ENCODE measurements around the gene ANKRD27.
"Not testable (repeated sequence)": the region's sequence is repeated elsewhere in the genome, so short reads cannot be mapped to it uniquely, and the experiment has no call there.

Gene ANKRD27

GRCh38 chr19:32674931-32675719, at the start of gene ANKRD27:
Gene ANKRD27 (minus strand): TSS chr19:32675180. CDS start chr19:32659015, 16,165 bp downstream.
- Histone ChIP-seq H3K27ac (peak within 1 kb of the TSS; percentile 57 to 85 (median 77); a peak in 21 of 22 replicates), H4K20me1 (peaks cover 43 to 62% (median 46%) of the 10 kb centered on the region in 11 experiments), H3K9ac (peak within 1 kb of the TSS; percentile 77 to 87 (median 85)), H3K36me3 (peaks cover 0 to 6% (median 0%) of the 10 kb centered on the region in 11 experiments; a peak in 5 of 22 replicates), H3K4me2 (peak within 1 kb of the TSS; percentile 95 to 100 (median 98)), H3K4me1 (peaks cover 36 to 56% (median 48%) of the 10 kb centered on the region in 10 experiments), H3K4me3 (peak within 1 kb of the TSS; percentile 87 to 98 (median 92)), H3K27me3 (peaks cover 21 to 29% (median 23%) of the 10 kb centered on the region in 11 experiments), H3K9me3 (replicated peaks in 1 of 11) (no peaks in the 10 kb centered on the region)
- TF ChIP-seq Cebpa-rat (IDR thresholded peaks at IDR 0.05): no peak

GRCh38 chr19:32720936-32721250, 45.9 kb upstream of the ANKRD27 start:
- peaks cover 5 to 19% (median 11%) of the 10 kb centered on the region in 11 experiments; a peak in 20 of 22 replicates for H3K9me3 ChIP-seq (replicated peaks in 1 of 11)
- H3K27ac ChIP-seq: no peak overlapping the region
- no peak overlapping the region for H3K4me2 ChIP-seq
- peaks cover 0 to 9% (median 0%) of the 10 kb centered on the region in 11 experiments; a peak in 1 of 22 replicates for H4K20me1 ChIP-seq
- H3K27me3 ChIP-seq: no peaks in the 10 kb centered on the region
- H3K36me3 ChIP-seq: peaks cover 10 to 27% (median 17%) of the 10 kb centered on the region in 11 experiments; a peak in 20 of 22 replicates
- no peak overlapping the region for H3K9ac ChIP-seq
- no peak for TF ChIP-seq Cebpa-rat (IDR thresholded peaks at IDR 0.05)
- no peaks in the 10 kb centered on the region for H3K4me1 ChIP-seq
- no peak overlapping the region for H3K4me3 ChIP-seq

- peaks cover 15 to 32% (median 21%) of the 10 kb centered on the region in 11 experiments for H3K36me3 ChIP-seq
- H3K4me2 ChIP-seq: no peak overlapping the region
- H4K20me1 ChIP-seq: peaks cover 0 to 9% (median 0%) of the 10 kb centered on the region in 11 experiments; a peak in 1 of 22 replicates
- H3K4me3 ChIP-seq: no peak overlapping the region
- no peak overlapping the region for H3K9ac ChIP-seq
- H3K27ac ChIP-seq: no peak overlapping the region
- H3K4me1 ChIP-seq: no peaks in the 10 kb centered on the region
- no peaks in the 10 kb centered on the region for H3K27me3 ChIP-seq
- TF ChIP-seq Cebpa-rat (IDR thresholded peaks at IDR 0.05): no peak
- peaks cover 5 to 15% (median 9%) of the 10 kb centered on the region in 11 experiments; a peak in 20 of 22 replicates for H3K9me3 ChIP-seq (replicated peaks in 1 of 11)
Measured at GRCh38 chr19:32720216-32720935, 45.4 kb upstream of the ANKRD27 start.

GRCh38 chr19:32719611-32720059, 44.7 kb upstream of the ANKRD27 start, which contains the start of gene TDRD12:
Gene TDRD12 (plus strand): TSS chr19:32719767. CDS start chr19:32720073, 306 bp downstream.
- no peaks in the 10 kb centered on the region for H3K4me1 ChIP-seq
- no peak within 1 kb of the TSS for H3K9ac ChIP-seq
- peaks cover 22 to 40% (median 28%) of the 10 kb centered on the region in 11 experiments for H3K36me3 ChIP-seq
- no peak for TF ChIP-seq Cebpa-rat (IDR thresholded peaks at IDR 0.05)
- no peak within 1 kb of the TSS for H3K27ac ChIP-seq
- no peaks in the 10 kb centered on the region for H3K27me3 ChIP-seq
- H3K4me2 ChIP-seq: no peak within 1 kb of the TSS
- H4K20me1 ChIP-seq: peaks cover 0 to 9% (median 0%) of the 10 kb centered on the region in 11 experiments; a peak in 1 of 22 replicates
- no peak within 1 kb of the TSS for H3K4me3 ChIP-seq
- H3K9me3 ChIP-seq (replicated peaks in 1 of 11): peaks cover 5 to 15% (median 9%) of the 10 kb centered on the region in 11 experiments; a peak in 20 of 22 replicates

GRCh38 chr19:32718286-32718685, 43.3 kb upstream of the ANKRD27 start:
- H3K9me3 ChIP-seq (replicated peaks in 1 of 11): peaks cover 5 to 15% (median 9%) of the 10 kb centered on the region in 11 experiments; a peak in 20 of 22 replicates
- peaks cover 36 to 53% (median 41%) of the 10 kb centered on the region in 11 experiments for H3K36me3 ChIP-seq
- H3K9ac ChIP-seq: no peak overlapping the region
- H3K4me1 ChIP-seq: no peaks in the 10 kb centered on the region
- no peak overlapping the region for H3K4me2 ChIP-seq
- peaks cover 0 to 9% (median 0%) of the 10 kb centered on the region in 11 experiments; a peak in 2 of 22 replicates for H4K20me1 ChIP-seq
- no peak overlapping the region for H3K27ac ChIP-seq
- H3K27me3 ChIP-seq: no peaks in the 10 kb centered on the region
- no peak for TF ChIP-seq Cebpa-rat (IDR thresholded peaks at IDR 0.05)
- H3K4me3 ChIP-seq: no peak overlapping the region

GRCh38 chr19:32717496-32717895, 42.5 kb upstream of the ANKRD27 start:
- Histone ChIP-seq H3K4me1 (no peaks in the 10 kb centered on the region), H3K4me3 (no peak overlapping the region), H4K20me1 (peaks cover 0 to 9% (median 0%) of the 10 kb centered on the region in 11 experiments; a peak in 2 of 22 replicates), H3K9me3 (replicated peaks in 1 of 11) (peaks cover 5 to 15% (median 9%) of the 10 kb centered on the region in 11 experiments; a peak in 20 of 22 replicates), H3K27ac (no peak overlapping the region), H3K9ac (no peak overlapping the region), H3K36me3 (peaks cover 43 to 61% (median 49%) of the 10 kb centered on the region in 11 experiments), H3K4me2 (no peak overlapping the region), H3K27me3 (no peaks in the 10 kb centered on the region)
- TF ChIP-seq Cebpa-rat (IDR thresholded peaks at IDR 0.05): no peak

- not testable (repeated sequence) for H3K9ac ChIP-seq
- peaks cover 55 to 74% (median 61%) of the 10 kb centered on the region in 11 experiments for H3K36me3 ChIP-seq
Measured at GRCh38 chr19:32716203-32716602, 41.2 kb upstream of the ANKRD27 start.

GRCh38 chr19:32711747-32712146, 36.8 kb upstream of the ANKRD27 start:
- H3K9me3 ChIP-seq (replicated peaks in 1 of 11): peaks cover 0 to 9% (median 6%) of the 10 kb centered on the region in 11 experiments; a peak in 14 of 22 replicates
- no peak overlapping the region for H3K9ac ChIP-seq
- H4K20me1 ChIP-seq: peaks cover 3 to 43% (median 17%) of the 10 kb centered on the region in 11 experiments; a peak in 12 of 22 replicates
- no peak overlapping the region for H3K4me2 ChIP-seq
- TF ChIP-seq Cebpa-rat (IDR thresholded peaks at IDR 0.05): no peak
- peaks cover 0 to 6% (median 0%) of the 10 kb centered on the region in 10 experiments; a peak in 2 of 20 replicates for H3K4me1 ChIP-seq
- no peaks in the 10 kb centered on the region for H3K27me3 ChIP-seq
- no peak overlapping the region for H3K27ac ChIP-seq
- no peak overlapping the region for H3K4me3 ChIP-seq
- H3K36me3 ChIP-seq: peaks cover 79 to 91% (median 83%) of the 10 kb centered on the region in 11 experiments

More at GRCh38 chr19:32716203-32716602, 41.2 kb upstream of the ANKRD27 start:
- not testable (repeated sequence) for H3K27ac ChIP-seq, H3K4me2 ChIP-seq, H3K4me1 ChIP-seq, H3K4me3 ChIP-seq, H3K27me3 ChIP-seq
- H4K20me1 ChIP-seq: peaks cover 0 to 12% (median 0%) of the 10 kb centered on the region in 11 experiments; a peak in 3 of 22 replicates
- peaks cover 5 to 15% (median 9%) of the 10 kb centered on the region in 11 experiments; a peak in 20 of 22 replicates for H3K9me3 ChIP-seq (replicated peaks in 1 of 11)

Data from BLaER1 treated with 17β-estradiol and CSF1 and Interleukin-3, amounts not matched to agents 10 nM and 100 nM (cell line).